GM23338 (cell line): ENCODE results near the gene PARP2. TPM values are rescaled to one million over a fixed set of nuclear protein-coding genes. Genes with fewer than 3 reads are reported as not detected.
A peak's percentile ranks its signal among the peaks of the same experiment; 100 is the strongest.

Experiments
- ATAC-seq: fragments of 200-7000 bp; cut with Tn5 transposase; 3 replicates; pipeline ENCODE4 v1.9.1; 2020
- DNase-seq: peaks from one replicate; pipeline ENCODE4 v3.0.0-alpha.2; 2015; ENCODE audit warnings: low spot score
- H2AFZ ChIP-seq: fragments of 200-600 bp; sonication (generic); 2 replicates; pipeline ENCODE4 v1.8.0; 2016; ENCODE audit warnings: antibody characterized with exemption, mild to moderate bottlenecking, moderate library complexity
- H3F3A ChIP-seq: fragments of 200-600 bp; sonication (generic); replicated peaks from 2 replicates; pipeline ENCODE4 v1.8.0; 2017; ENCODE audit warnings: antibody characterized with exemption, mixed run types, low read depth
- H3K27ac ChIP-seq: fragments of 200-600 bp; sonication (generic); 2 replicates; pipeline ENCODE4 v1.6.1; 2016; ENCODE audit warnings: low read depth
- H3K27me3 ChIP-seq: fragments of 200-600 bp; sonication (generic); 2 replicates; pipeline ENCODE4 v1.8.0; 2016; ENCODE audit warnings: mild to moderate bottlenecking, mixed run types, moderate library complexity; ENCODE audit not compliant: insufficient read depth
- H3K36me3 ChIP-seq: fragments of 200-600 bp; sonication (generic); 2 replicates; pipeline ENCODE4 v1.8.0; 2016; ENCODE audit warnings: mild to moderate bottlenecking; ENCODE audit not compliant: insufficient read depth
- H3K4me1 ChIP-seq: fragments of 200-600 bp; sonication (generic); 2 replicates; pipeline ENCODE4 v1.8.0; 2016; ENCODE audit warnings: mild to moderate bottlenecking, moderate library complexity; ENCODE audit not compliant: insufficient read depth
- H3K4me2 ChIP-seq: fragments of 200-600 bp; sonication (generic); 2 replicates; pipeline ENCODE4 v1.7.1; 2017; ENCODE audit warnings: mixed run types
- H3K4me3 ChIP-seq: fragments of 200-600 bp; sonication (generic); 2 replicates; pipeline ENCODE4 v1.6.1; 2016; ENCODE audit warnings: mixed run types
- H3K79me2 ChIP-seq: fragments of 200-600 bp; sonication (generic); replicated peaks from 2 replicates; pipeline ENCODE4 v1.8.0; 2017; ENCODE audit warnings: mild to moderate bottlenecking; ENCODE audit not compliant: insufficient read depth
- H3K9me2 ChIP-seq: fragments of 200-600 bp; sonication (generic); 2 replicates; pipeline ENCODE4 v1.8.0; 2017; ENCODE audit not compliant: insufficient read depth
- H4K20me1 ChIP-seq: fragments of 200-600 bp; sonication (generic); replicated peaks from 2 replicates; pipeline ENCODE4 v1.8.0; 2017; ENCODE audit warnings: mild to moderate bottlenecking; ENCODE audit not compliant: insufficient read depth
- H3K27ac Mint-ChIP-seq: 2 replicates; pipeline ENCODE4 v1.8.0; 2020; ENCODE audit warnings: inconsistent platforms, mild to moderate bottlenecking, moderate library complexity, mixed read lengths
- H3K27me3 Mint-ChIP-seq: 3 replicates; pipeline ENCODE4 v1.8.0; 2022; ENCODE audit warnings: low read depth, mild to moderate bottlenecking, moderate library complexity, mixed read lengths, inconsistent platforms; ENCODE audit not compliant: insufficient read depth, poor library complexity
- H3K36me3 Mint-ChIP-seq: 3 replicates; pipeline ENCODE4 v1.8.0; 2021; ENCODE audit warnings: low read depth, mild to moderate bottlenecking, inconsistent platforms, moderate library complexity, mixed read lengths
- H3K4me1 Mint-ChIP-seq: 3 replicates; pipeline ENCODE4 v1.8.0; 2020; ENCODE audit warnings: mild to moderate bottlenecking, inconsistent platforms, mixed read lengths
- H3K4me3 Mint-ChIP-seq: 3 replicates; pipeline ENCODE4 v1.8.0; 2021; ENCODE audit warnings: moderate library complexity, mild to moderate bottlenecking, inconsistent platforms, mixed read lengths
- H3K9me3 Mint-ChIP-seq: 3 replicates; pipeline ENCODE4 v1.8.0; 2020; ENCODE audit warnings: moderate library complexity, mild to moderate bottlenecking, inconsistent platforms, mixed read lengths
- CREB1 ChIP-seq: fragments of 250-450 bp; sonication (Bioruptor Pico); IDR thresholded peaks from 2 replicates; pipeline ENCODE4 v1.5.0; 2020; ENCODE audit warnings: low read depth, mild to moderate bottlenecking, moderate library complexity
- ETS1 ChIP-seq: IDR thresholded peaks from 2 replicates; pipeline ENCODE4 v1.6.1; 2016; ENCODE audit warnings: antibody characterized with exemption
- EZH2 ChIP-seq: fragments of 200-600 bp; sonication (generic); IDR thresholded peaks from one replicate; pipeline ENCODE4 v1.8.0; 2017; ENCODE audit warnings: antibody characterized with exemption, mild to moderate bottlenecking, low read depth; ENCODE audit not compliant: unreplicated experiment
- EZH2phosphoT487 ChIP-seq: fragments of 200-600 bp; sonication (generic); IDR thresholded peaks from one replicate; pipeline ENCODE4 v1.8.1; 2018; ENCODE audit warnings: antibody characterized with exemption; ENCODE audit not compliant: unreplicated experiment
- JUNB ChIP-seq: IDR thresholded peaks from one replicate; pipeline ENCODE4 v1.6.1; 2016; ENCODE audit warnings: antibody characterized with exemption; ENCODE audit not compliant: unreplicated experiment
- NANOG ChIP-seq: IDR thresholded peaks from 2 replicates; pipeline ENCODE4 v1.6.1; 2016; ENCODE audit warnings: antibody characterized with exemption, borderline replicate concordance
- POLR2AphosphoS5 ChIP-seq: IDR thresholded peaks from 2 replicates; pipeline ENCODE4 v1.6.1; 2016; ENCODE audit warnings: antibody characterized with exemption, low read depth
- REST ChIP-seq: IDR thresholded peaks from one replicate; pipeline ENCODE4 v1.6.1; 2018; ENCODE audit warnings: antibody characterized with exemption; ENCODE audit not compliant: unreplicated experiment
- STAT1 ChIP-seq: IDR thresholded peaks from one replicate; pipeline ENCODE4 v1.6.1; 2016; ENCODE audit warnings: antibody characterized with exemption; ENCODE audit not compliant: unreplicated experiment
- ZNF114 ChIP-seq: fragments of 250-450 bp; sonication (Bioruptor Pico); IDR thresholded peaks from 2 replicates; pipeline ENCODE4 v1.5.0; 2020; ENCODE audit warnings: mild to moderate bottlenecking, moderate library complexity
- ZNF331 ChIP-seq: fragments of 250-450 bp; sonication (Bioruptor Pico); IDR thresholded peaks from 2 replicates; pipeline ENCODE4 v1.5.0; 2020; ENCODE audit warnings: low read depth, mild to moderate bottlenecking, moderate library complexity
- ZNF462 ChIP-seq: fragments of 250-450 bp; sonication (Bioruptor Pico); IDR thresholded peaks from 2 replicates; pipeline ENCODE4 v1.5.0; 2020; ENCODE audit warnings: mild to moderate bottlenecking, moderate library complexity
- long read RNA-seq: library from polyadenylated mRNA; unstranded; transcript quantifications from one replicate; pipeline ENCODE4 v2.0.0, GENCODE V29; 2020; ENCODE audit not compliant: unreplicated experiment
- polyA plus RNA-seq: library from polyadenylated mRNA; unstranded; fragments of >200 nt; fragmentation: Nextera tagmentation; extraction: Ambion mirVana; gene quantifications from 2 replicates; pipeline ENCODE4 v1.2.1, GENCODE V29; 2016
- total RNA-seq: library from RNA; depleted of rRNA; stranded (reverse); fragments of >200 nt; shearing (Covaris generic); gene quantifications from 2 replicates; pipeline ENCODE4 v1.2.3, GENCODE V29; 2014; rRNA removed
- TF ChIP-seq, protein P1 (sequence below), 2 experiments: fragments of 200-600 bp in 1 of 2; sonication (generic) in 1 of 2; conservative IDR thresholded peaks; 2 replicates each; pipeline versions ENCODE4 v1.5.1 to v1.6.1; 2016 to 2017; ENCODE audit warnings: antibody characterized with exemption in 2 of 2, low read depth in 2 of 2, mild to moderate bottlenecking in 2 of 2, moderate library complexity in 1 of 2

Gene PARP2
- total RNA-seq (27.0 and 27.8 TPM in 2 replicates), polyA plus RNA-seq (39.5 and 42.7 TPM in 2 replicates)
- long read RNA-seq, transcript PARP2-201 (16 exons, 1,886 nt), result minor isoform, 22 of 52 reads
- long read RNA-seq, transcript PARP2-202 (16 exons, 1,881 nt), result major isoform, 23 of 52 reads
- long read RNA-seq, partial matches to known transcripts, result 4 of 52 reads
- long read RNA-seq, other reads (novel, unspliced or antisense), result 3 of 52 reads

DNA sequence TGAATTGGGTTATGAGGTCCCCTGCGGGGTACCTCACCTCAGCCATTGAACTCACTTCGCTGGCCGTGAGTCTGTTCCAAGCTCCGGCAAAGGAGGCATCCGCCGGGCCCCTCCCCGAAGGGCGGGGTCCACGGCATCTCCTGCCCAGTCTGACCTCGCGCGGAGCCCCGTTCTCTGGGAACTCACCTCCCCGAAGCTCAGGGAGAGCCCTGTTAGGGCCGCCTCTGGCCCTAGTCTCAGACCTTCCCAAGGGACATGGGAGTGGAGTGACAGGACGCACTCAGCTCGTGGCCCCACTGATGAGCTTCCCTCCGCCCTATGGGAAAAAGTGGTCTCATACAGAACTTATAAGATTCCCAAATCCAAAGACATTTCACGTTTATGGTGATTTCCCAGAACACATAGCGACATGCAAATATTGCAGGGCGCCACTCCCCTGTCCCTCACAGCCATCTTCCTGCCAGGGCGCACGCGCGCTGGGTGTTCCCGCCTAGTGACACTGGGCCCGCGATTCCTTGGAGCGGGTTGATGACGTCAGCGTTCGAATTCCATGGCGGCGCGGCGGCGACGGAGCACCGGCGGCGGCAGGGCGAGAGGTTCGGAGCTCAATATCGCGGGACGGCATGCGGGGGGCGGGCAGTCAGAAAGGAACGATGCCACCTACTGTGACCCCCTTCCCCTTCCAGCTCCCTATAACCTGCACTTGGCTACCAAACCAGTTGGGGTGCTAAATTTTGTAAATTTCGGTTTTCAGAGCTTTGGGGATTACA, at the start of gene PARP2:
PARP2 (plus strand) TSS at position 544 of the 770 bp plus-strand sequence; CDS start at position 551, 7 bp downstream.
- no peaks in the 10 kb centered on the region for H3F3A ChIP-seq
- peaks cover 26% of the 10 kb centered on the region for H3K36me3 ChIP-seq
- Mint-ChIP-seq H3K27me3 (peaks cover 6% of the 10 kb centered on the region), H3K36me3 (peaks cover 33% of the 10 kb centered on the region), H3K27ac (peak within 1 kb of the TSS; percentile 95), H3K9me3 (peaks cover 3% of the 10 kb centered on the region; the same call in 1 of the 3 replicates), H3K4me1 (0 out of 3 replicates have a peak, but pooled peaks cover 4% of the 10 kb centered on the region), H3K4me3 (peak within 1 kb of the TSS; percentile 90)
- H3K4me2 ChIP-seq, result peak within 1 kb of the TSS; percentile 93
- H3K79me2 ChIP-seq, result peaks cover 14% of the 10 kb centered on the region
- no peaks in the 10 kb centered on the region; the same call in 1 of the 2 replicates for H4K20me1 ChIP-seq
- H3K4me1 ChIP-seq, result peaks cover 6% of the 10 kb centered on the region
- peak within 1 kb of the TSS; percentile 72; the same call in 1 of the 2 replicates for H2AFZ ChIP-seq
- peak within 1 kb of the TSS; percentile 85 for H3K4me3 ChIP-seq
- DNase-seq, result peak; percentile 99
- H3K9me2 ChIP-seq, result no peaks in the 10 kb centered on the region
- no peaks in the 10 kb centered on the region for H3K27me3 ChIP-seq
- ATAC-seq, result peak; percentile 98
- TF ChIP-seq STAT1, result no peak
- TF ChIP-seq REST, result no peak
- 0 out of 2 replicates have a peak, but pooled peaks have one; percentile 49 for TF ChIP-seq ZNF114 (CRISPR knock-in tag)
- no peak for TF ChIP-seq ZNF331
- TF ChIP-seq JUNB, result no peak
- no peak for TF ChIP-seq ZNF462 (CRISPR knock-in tag)
- no peak for TF ChIP-seq EZH2
- TF ChIP-seq NANOG, result no peak
- TF ChIP-seq, protein P1, sequence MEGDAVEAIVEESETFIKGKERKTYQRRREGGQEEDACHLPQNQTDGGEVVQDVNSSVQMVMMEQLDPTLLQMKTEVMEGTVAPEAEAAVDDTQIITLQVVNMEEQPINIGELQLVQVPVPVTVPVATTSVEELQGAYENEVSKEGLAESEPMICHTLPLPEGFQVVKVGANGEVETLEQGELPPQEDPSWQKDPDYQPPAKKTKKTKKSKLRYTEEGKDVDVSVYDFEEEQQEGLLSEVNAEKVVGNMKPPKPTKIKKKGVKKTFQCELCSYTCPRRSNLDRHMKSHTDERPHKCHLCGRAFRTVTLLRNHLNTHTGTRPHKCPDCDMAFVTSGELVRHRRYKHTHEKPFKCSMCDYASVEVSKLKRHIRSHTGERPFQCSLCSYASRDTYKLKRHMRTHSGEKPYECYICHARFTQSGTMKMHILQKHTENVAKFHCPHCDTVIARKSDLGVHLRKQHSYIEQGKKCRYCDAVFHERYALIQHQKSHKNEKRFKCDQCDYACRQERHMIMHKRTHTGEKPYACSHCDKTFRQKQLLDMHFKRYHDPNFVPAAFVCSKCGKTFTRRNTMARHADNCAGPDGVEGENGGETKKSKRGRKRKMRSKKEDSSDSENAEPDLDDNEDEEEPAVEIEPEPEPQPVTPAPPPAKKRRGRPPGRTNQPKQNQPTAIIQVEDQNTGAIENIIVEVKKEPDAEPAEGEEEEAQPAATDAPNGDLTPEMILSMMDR (conservative IDR thresholded peaks at IDR 0.05; ENCODE audit: low read depth in 2 of 2), result no peak
- no peak for TF ChIP-seq ETS1
- peak; percentile 98 for TF ChIP-seq CREB1
- TF ChIP-seq EZH2phosphoT487, result no peak
- TF ChIP-seq POLR2AphosphoS5, result peak; percentile 82
- peak within 1 kb of the TSS; percentile 99 for H3K27ac ChIP-seq
